HG02840 (cell line): ENCODE data around the gene SLCO2A1.

Source experiments
- ATAC-seq: cut with Tn5 transposase; IDR thresholded peaks from one replicate; pipeline ENCODE4 v1.9.1; 2021; ENCODE audit warnings: mild to moderate bottlenecking, moderate library complexity, moderate number of reproducible peaks; ENCODE audit not compliant: unreplicated experiment, low FRiP score

SLCO2A1 gene

DNA sequence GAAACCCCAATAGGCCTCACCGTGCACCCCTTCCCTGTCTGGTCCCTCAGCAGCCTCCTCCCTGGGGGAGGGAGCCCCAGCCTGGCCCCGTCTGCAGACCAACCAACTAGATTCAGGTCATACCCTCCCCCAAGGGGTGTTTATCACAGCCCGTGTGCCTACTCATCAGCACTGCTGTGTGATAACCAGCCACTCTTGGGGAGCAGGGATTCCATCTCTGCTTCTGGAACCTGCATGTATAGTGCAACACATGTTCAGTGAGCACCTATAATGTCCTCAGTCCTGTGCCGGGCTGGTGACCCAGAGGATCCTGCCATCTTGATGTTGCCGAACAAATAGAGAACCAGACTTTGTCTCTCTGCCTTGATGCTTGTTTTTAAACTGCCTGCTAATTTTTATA is 6.6 kb upstream of the SLCO2A1 start:
- ATAC-seq = no peak

DNA sequence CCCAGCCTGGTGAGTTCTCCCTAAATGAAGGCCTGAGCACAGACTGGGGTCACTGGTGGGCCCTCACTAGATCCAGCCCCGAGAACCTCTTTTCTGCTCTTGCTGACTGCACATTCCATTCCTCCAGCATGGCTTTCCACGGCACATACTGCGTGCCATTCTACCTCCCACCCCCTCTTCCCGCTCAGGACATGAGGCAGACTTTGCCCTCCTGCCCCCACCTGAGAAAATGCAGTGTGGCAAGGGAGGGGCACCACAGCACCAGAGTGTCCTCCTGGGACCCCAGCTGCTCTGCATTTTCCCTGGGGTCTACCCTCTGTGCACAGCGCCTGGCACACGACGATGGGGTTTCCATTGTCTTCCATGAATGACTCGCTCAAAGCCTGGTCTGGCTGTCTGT is 6.1 kb upstream of the SLCO2A1 start:
- ATAC-seq = no peak

DNA sequence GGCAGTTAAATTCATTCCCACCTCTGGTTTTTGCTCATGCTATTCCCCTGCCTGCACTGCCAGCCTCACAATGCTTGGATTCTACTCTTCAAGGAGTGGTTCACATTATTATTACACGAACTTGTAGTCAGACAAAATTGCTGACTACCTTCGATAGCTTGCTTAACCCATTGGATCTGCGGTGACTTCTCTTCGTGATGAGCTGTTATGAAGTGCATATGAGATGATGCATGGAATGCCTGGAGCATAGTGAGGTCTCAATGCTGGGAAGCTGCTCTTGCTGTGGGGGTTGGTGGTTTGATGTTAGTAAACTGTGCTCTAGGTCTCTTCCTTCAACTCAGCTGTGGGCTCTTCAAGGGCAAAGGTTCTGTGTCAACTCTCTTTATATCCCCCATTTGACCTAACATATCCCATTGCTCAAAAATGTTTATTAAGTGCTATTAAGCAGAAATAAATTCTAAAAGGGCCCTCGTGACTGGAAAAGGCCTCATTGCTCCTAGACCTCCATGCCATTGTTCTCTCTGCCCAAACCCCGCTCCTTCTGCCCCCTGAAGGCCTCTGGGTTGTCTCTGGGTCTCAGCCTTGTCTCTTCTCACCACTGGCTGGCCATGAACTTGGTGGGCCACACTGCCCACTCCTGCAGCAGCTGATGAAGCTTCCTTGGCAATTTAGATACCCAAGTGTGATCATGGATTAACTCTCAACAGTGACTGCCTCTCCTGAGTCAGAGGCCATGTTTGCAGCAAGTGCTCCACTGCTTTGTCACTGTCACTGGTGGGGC is 4.5 kb upstream of the SLCO2A1 start:
- no peak for ATAC-seq

GRCh38 chr3:134033315-134033996 is 3.7 kb upstream of the SLCO2A1 start:
- ATAC-seq = no peak

DNA sequence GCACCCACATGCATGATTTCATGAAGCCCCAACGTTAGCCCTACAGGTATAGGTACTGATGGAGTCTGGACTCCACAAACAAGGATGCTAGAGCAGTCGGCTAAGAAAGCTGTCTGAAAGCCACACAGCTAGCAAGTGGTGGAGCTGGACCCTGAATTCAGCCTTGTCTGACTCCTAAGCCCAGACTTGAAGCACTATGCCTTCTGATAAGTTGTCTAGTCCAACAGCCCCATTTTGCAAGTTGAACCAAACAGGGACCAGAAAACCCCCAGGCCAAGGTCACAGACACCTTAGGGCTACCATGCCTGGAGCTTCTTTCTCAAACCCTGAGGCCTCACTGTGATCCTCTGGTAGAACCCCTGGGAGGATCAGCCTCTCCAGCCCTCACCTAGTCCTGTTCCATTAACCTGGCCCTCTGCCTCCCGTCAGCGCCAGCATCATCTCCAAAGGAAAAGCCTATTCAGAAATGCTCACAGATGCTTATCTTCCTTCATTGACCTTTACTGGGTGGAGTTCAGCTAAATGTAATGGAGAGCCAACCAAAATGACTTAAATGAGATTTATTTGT is 1.7 kb upstream of the SLCO2A1 start:
- ATAC-seq = no peak

GRCh38 chr3:134030379-134031347 is 938 bp upstream of the SLCO2A1 start:
- no peak for ATAC-seq

DNA sequence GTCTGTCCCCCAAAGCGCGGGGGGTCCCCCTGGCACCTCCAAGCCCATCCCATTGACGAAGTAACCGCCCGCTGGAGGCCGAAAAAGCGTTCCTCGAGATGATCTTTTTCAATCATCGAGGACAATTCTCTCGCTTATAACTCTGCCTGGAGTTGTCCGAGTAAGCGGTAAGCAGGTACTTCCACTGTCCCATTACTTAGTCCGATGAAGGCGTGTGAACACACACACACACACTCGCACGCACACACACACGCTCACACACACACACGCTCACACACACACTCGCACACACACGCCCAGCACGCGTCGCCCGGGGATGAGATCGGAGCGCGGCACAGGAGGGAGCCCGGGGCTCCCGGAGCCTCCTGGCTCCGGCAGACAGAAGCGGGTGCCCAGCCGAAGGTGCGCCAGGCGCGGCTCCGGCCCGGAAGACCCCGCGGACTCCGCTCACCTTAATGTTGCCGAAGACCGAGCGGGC is 430 bp downstream of the SLCO2A1 start:
- ATAC-seq = no peak

DNA sequence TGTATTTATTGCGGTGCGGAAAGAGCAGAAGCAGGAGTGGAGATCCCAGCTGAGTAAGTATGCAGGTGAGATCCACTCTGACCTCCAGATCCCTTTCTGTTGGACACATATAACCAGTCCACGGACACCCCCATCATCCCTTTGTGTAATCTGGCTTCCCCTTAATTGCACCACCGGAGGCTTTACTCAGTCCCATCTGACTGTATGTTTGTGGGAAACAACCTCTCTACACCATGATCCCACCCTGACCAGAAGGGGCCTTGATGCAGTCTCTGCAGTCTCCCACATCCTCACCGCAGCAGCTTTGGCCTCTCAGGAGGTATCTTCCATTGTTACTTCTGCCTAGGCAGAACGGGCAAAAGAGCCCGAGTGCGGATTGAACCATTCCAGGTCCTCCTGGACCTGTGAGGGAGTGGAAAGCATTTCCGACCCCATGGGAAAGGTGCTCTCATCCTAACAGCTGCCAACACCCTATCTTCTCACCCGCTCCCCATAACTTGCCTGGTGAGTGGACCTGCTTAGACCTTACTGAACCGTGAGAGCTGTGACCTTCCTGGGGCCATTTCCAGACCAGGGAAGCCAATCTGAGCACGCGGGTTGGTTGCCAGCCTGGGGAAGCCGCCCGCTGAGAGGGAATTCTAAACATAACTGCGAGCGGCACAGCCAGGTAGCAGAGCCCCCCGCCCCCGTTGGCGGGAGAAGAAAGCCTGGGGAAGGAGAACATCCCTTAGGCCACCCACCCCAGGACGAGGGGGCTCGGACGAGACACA is 1.1 kb downstream of the SLCO2A1 start:
- no peak for ATAC-seq

- ATAC-seq = no peak
Observed at GRCh38 chr3:134027631-134028030, 2.1 kb downstream of the SLCO2A1 start.

DNA sequence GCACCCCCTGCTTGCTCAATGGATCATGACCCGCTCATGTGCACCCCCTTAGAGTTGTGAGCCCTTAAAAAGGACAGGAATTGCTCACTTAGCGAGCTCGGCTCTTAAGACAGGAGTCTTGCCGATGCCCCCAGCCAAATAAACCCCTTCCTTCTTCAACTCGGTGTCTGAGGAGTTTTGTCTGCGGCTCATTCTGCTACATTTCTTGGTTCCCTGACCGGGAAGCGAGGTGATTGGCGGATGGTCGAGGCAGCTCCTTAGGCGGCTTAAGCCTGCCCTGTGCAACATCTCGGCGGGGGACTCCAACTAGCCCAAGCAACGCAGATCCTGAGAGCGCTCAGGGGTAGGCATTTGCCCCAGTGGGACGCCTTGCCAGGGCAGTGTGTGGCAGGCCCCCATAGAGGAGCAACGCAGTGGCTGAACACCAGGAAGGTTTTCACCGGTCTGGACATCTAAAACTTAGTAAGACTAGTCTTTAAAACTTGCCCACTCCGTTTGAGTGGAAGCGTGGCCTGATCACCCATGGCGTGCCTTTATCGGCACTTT is 9.5 kb downstream of the SLCO2A1 start:
- no peak for ATAC-seq

- ATAC-seq = no peak
Observed at GRCh38 chr3:134018850-134019249, 10.9 kb downstream of the SLCO2A1 start.

- ATAC-seq = no peak
Observed at GRCh38 chr3:134018406-134018805, 11.3 kb downstream of the SLCO2A1 start.

DNA sequence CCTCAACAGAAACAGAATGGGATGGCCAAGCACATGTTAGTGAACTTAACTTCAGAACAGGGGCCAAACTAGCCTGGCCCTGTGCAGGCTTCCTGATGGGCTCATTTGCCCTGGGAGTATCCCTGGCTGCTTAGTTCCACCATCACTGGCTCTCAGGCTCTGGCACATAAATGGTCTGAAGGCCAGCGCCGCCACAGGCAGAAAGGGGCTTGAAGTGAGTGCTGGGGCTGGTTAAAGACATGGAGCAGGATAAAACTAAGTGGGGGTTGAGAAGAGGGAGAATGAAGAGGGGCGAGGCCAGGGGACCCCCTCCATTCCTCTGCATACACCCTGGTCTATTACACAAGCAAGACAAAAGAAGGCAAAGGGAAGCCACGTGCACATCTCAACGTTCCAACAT is 12.2 kb downstream of the SLCO2A1 start:
- ATAC-seq = no peak

DNA sequence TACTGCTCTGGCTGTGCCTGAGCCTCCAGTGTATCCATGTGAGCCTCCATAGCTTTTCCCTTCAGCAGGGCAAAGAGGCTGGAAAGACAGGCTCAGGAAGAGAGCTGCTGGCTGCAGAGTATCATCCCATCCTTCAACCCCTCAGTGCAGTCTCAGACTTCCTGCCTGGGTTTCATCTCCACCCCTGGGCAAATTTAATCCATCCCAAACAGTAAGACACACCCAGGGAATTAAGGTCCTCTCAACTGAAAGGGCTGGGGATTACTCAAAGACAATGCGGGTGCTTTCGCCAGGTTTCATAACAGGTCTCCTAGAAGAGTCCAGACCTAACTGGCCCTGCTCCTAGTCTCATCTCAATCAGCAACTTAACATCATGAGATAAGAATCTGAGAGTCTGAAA is 15.5 kb downstream of the SLCO2A1 start:
- ATAC-seq = no peak

DNA sequence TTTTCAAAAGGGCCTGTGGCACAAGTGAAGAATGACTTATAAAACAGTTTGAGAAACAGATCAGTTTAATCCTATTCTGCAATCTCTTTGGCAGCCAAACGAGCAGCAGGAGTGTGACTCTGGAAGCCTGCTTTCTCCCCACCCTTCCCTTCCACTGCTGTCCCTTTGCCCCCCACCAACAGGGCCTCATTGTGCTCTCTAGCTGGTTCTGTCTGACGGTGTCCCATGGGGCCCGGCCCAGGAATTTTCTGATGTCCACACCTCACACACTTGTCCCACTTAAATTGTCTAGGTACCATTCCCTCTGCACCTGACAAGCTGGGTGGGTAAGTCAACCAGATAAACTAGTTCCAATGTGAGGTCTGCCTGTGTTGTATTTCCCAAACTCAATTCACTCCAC is 16.4 kb downstream of the SLCO2A1 start:
- ATAC-seq = no peak

DNA sequence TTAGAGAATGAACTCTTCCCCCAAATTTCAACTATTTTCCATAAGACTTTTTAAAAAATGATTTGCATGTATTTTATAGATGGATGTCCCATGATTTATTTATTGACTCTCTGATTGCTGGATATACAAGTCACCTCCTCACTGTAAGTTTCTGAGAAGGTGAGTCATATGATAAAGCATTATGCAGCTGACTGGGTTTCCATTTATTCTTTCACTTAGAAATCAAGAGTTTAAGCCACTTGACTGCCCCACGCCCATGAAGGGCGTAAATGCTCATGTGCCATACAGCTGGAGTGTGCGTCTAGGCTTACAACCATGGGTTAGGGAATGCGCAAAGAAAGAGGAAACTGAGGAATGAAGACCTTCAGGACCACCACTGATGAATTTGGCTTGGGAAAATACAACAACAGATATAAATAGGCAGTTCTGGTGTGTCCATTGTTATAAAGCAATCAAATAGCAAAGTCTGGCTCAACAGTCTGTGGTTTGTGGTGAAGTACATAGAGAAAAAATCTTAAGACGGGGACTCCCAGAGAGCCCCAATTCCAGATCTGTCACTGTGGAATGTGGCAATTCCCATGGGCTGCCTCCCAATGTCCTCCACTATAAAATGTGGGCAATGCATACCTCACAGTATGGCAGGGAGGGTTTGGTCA is 20.3 kb downstream of the SLCO2A1 start:
- no peak for ATAC-seq

DNA sequence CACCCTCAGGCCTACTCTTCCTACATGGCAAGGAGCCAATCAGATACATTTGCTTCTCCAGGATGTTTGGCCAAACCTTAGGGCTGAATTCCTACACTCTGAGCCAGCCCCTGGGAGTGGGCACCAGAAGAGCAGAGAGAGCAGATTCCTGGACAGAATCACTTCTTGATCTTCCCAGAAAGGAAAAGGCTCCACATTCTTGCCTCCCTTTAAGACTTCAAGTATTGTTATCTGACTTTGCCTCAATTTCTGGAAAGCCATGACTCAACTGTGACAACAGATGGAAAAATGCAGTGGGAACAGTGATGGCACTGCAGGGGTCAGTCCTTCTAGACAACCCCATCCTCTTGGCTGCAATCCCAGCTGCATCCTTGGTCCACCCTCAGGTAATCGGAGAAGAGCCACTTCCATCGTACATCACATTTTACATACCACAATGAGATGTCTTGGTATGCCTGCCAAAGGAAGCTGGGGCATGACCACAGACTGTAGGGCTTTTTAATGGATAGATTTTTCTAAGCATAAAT is 21.0 kb downstream of the SLCO2A1 start:
- no peak for ATAC-seq

GRCh38 chr3:134007819-134008218 is 21.9 kb downstream of the SLCO2A1 start:
- ATAC-seq = no peak

GRCh38 chr3:134004841-134005240 is 24.9 kb downstream of the SLCO2A1 start:
- ATAC-seq = no peak
